HepG2 (cell line): ENCODE results near the gene CYP4F8. TPM values are rescaled to one million over a fixed set of nuclear protein-coding genes. Genes with fewer than 3 reads are reported as not detected.

Experiments used
- BCL6 ChIP-seq: IDR thresholded peaks from 2 replicates; pipeline ENCODE4 v1.6.1; 2016; ENCODE audit warnings: missing genetic modification reagents, missing compliant biosample characterization
- CENPT ChIP-seq: sonication (generic); formaldehyde crosslinking; IDR thresholded peaks from 2 replicates; pipeline ENCODE4 v1.8.0; 2022; ENCODE audit warnings: low read depth, mild to moderate bottlenecking, moderate library complexity, missing genetic modification reagents
- EP300 ChIP-seq, 3 experiments: sonication (generic) in 1 of 3; formaldehyde crosslinking in 1 of 3; IDR thresholded peaks; 2 replicates each; pipeline versions ENCODE4 v1.5.1 to v1.6.1; 2011 to 2020; ENCODE audit warnings: low read depth in 2 of 3, low read length in 2 of 3, borderline replicate concordance in 1 of 3, improper control_type of control experiment in 1 of 3, mild to moderate bottlenecking in 1 of 3, missing genetic modification reagents in 1 of 3, moderate library complexity in 1 of 3
- FOXA3 ChIP-seq: IDR thresholded peaks from 2 replicates; pipeline ENCODE4 v1.6.1; 2016; ENCODE audit warnings: missing genetic modification reagents, missing compliant biosample characterization
- HHEX ChIP-seq: IDR thresholded peaks from 2 replicates; pipeline ENCODE4 v1.6.1; 2016; ENCODE audit warnings: control low read depth
- HOXA3 ChIP-seq: sonication (generic); formaldehyde crosslinking; IDR thresholded peaks from 2 replicates; pipeline ENCODE4 v1.5.0; 2020; ENCODE audit warnings: missing genetic modification reagents
- JUN ChIP-seq: sonication (generic); formaldehyde crosslinking; IDR thresholded peaks from 2 replicates; pipeline ENCODE4 v1.4.0; 2020; ENCODE audit warnings: mild to moderate bottlenecking, missing genetic modification reagents
- RFX1 ChIP-seq: fragments of 450-650 bp; IDR thresholded peaks from 2 replicates; pipeline ENCODE4 v1.6.1; 2017
- SMARCC2 ChIP-seq: fragments of 450-650 bp; IDR thresholded peaks from 2 replicates; pipeline ENCODE4 v1.6.1; 2017; ENCODE audit warnings: antibody characterized with exemption, mild to moderate bottlenecking
- SSRP1 ChIP-seq: IDR thresholded peaks from 2 replicates; pipeline ENCODE4 v1.6.1; 2016; ENCODE audit warnings: control low read depth
- TFDP1 ChIP-seq: IDR thresholded peaks from 2 replicates; pipeline ENCODE4 v1.6.1; 2016; ENCODE audit warnings: missing compliant biosample characterization, missing genetic modification reagents, borderline replicate concordance
- TOPORS ChIP-seq: sonication (generic); formaldehyde crosslinking; IDR thresholded peaks from 2 replicates; pipeline ENCODE4 v1.8.0; 2023; ENCODE audit warnings: mild to moderate bottlenecking, missing genetic modification reagents
- XBP1 ChIP-seq: sonication (generic); formaldehyde crosslinking; IDR thresholded peaks from 2 replicates; pipeline ENCODE4 v1.5.0; 2020; ENCODE audit warnings: missing genetic modification reagents
- ZBED4 ChIP-seq: sonication (generic); formaldehyde crosslinking; IDR thresholded peaks from 2 replicates; pipeline ENCODE4 v1.4.0; 2020; ENCODE audit warnings: missing genetic modification reagents, borderline replicate concordance
- ZGPAT ChIP-seq: IDR thresholded peaks from 2 replicates; pipeline ENCODE4 v1.6.1; 2016; ENCODE audit warnings: mild to moderate bottlenecking
- ZKSCAN5 ChIP-seq: sonication (generic); formaldehyde crosslinking; IDR thresholded peaks from 2 replicates; pipeline ENCODE4 v1.5.1; 2020; ENCODE audit warnings: mild to moderate bottlenecking, missing genetic modification reagents
- ZNF17 ChIP-seq: sonication (generic); formaldehyde crosslinking; IDR thresholded peaks from 2 replicates; pipeline ENCODE4 v1.5.0; 2020; ENCODE audit warnings: mild to moderate bottlenecking, missing genetic modification reagents
- ZNF3 ChIP-seq: IDR thresholded peaks from 2 replicates; pipeline ENCODE4 v1.7.0; 2017; ENCODE audit warnings: inconsistent platforms
- ZNF329 ChIP-seq: sonication (generic); formaldehyde crosslinking; IDR thresholded peaks from 2 replicates; pipeline ENCODE4 v1.9.0; 2021; ENCODE audit warnings: low read depth, mild to moderate bottlenecking, missing genetic modification reagents
- ZNF460 ChIP-seq: sonication (generic); formaldehyde crosslinking; IDR thresholded peaks from 2 replicates; pipeline ENCODE4 v1.5.1; 2020; ENCODE audit warnings: missing genetic modification reagents, mild to moderate bottlenecking, borderline replicate concordance
- ZNF598 ChIP-seq: sonication (generic); formaldehyde crosslinking; IDR thresholded peaks from 2 replicates; pipeline ENCODE4 v1.5.1; 2020; ENCODE audit warnings: mild to moderate bottlenecking, missing genetic modification reagents, borderline replicate concordance
- ZXDC ChIP-seq: sonication (generic); formaldehyde crosslinking; IDR thresholded peaks from 2 replicates; pipeline ENCODE4 v1.5.0; 2020; ENCODE audit warnings: mild to moderate bottlenecking, missing genetic modification reagents
- polyA plus RNA-seq, 8 experiments: library from polyadenylated mRNA; depleted of rRNA in 3 of 8; stranded (reverse) in 7 of 8; unstranded in 1 of 8; fragments of >200 nt; fragmentation: Illumina TruSeq in 4 of 8; extraction: Trizol in 4 of 8; gene quantifications; 2 replicates each; pipeline versions ENCODE4 v1.2.1 to v1.2.3, GENCODE V29; 2011 to 2016; ENCODE audit warnings: low read depth in 4 of 8, missing spikeins in 1 of 8, mixed read lengths in 1 of 8; ENCODE audit not compliant: insufficient read depth in 1 of 8
- total RNA-seq, 5 experiments: library from RNA; depleted of rRNA; stranded (reverse); fragments of >200 nt; fragmentation: Illumina TruSeq; extraction: Trizol; gene quantifications; 2 replicates each; pipeline ENCODE4 v1.2.3, GENCODE V29; 2016; ENCODE audit warnings: low read depth in 1 of 5

Gene CYP4F8
- total and polyA plus RNA-seq, 2 of the 13 experiments (the other 11 are each of a cell fraction or from before 2014, with no cell fraction given), result not detected

GRCh38 chr19:15640904-15641597 is 26.0 kb downstream of the CYP4F8 start (continued):
- no peak for TF ChIP-seq ZNF460 (CRISPR knock-in tag)
- TF ChIP-seq HHEX (CRISPR knock-in tag), result no peak
- TF ChIP-seq SMARCC2, result no peak
- TF ChIP-seq ZGPAT (CRISPR knock-in tag), result peak; percentile 50
- TF ChIP-seq XBP1 (CRISPR knock-in tag), result no peak
- 0 out of 2 replicates have a peak, but pooled peaks have one; percentile 61 for TF ChIP-seq ZNF329 (CRISPR knock-in tag)
- TF ChIP-seq TOPORS (CRISPR knock-in tag), result no peak
- no peak; the same call in 1 of the 2 replicates for TF ChIP-seq ZNF598
- TF ChIP-seq ZBED4 (CRISPR knock-in tag), result peak; percentile 78; the same call in 1 of the 2 replicates
- TF ChIP-seq EP300 (IDR thresholded peaks at IDR 0.05; ENCODE audit: low read depth in 2 of 2, low read length in 2 of 2), result peak in 1 of 2 experiments; percentile 78; a peak in 1 of 4 replicates
- TF ChIP-seq EP300 (CRISPR knock-in tag; IDR thresholded peaks at IDR 0.05; ENCODE audit: borderline replicate concordance), result 0 out of 2 replicates have a peak, but pooled peaks have one; percentile 60
- TF ChIP-seq SSRP1, result no peak
- peak; percentile 63 for TF ChIP-seq HOXA3
- no peak for TF ChIP-seq JUN (CRISPR knock-in tag)
- TF ChIP-seq ZKSCAN5 (CRISPR knock-in tag), result no peak
- no peak for TF ChIP-seq TFDP1
- no peak for TF ChIP-seq RFX1
- TF ChIP-seq CENPT (CRISPR knock-in tag), result no peak
- TF ChIP-seq ZNF17, result no peak
- peak; percentile 36; the same call in 1 of the 2 replicates for TF ChIP-seq ZXDC (CRISPR knock-in tag)
- TF ChIP-seq BCL6 (CRISPR knock-in tag), result peak; percentile 33; the same call in 1 of the 2 replicates
- TF ChIP-seq FOXA3, result peak; percentile 91
- TF ChIP-seq ZNF3, result no peak
